ENCODE measurements around the gene BTBD9. TPM values are rescaled to one million over a fixed set of nuclear protein-coding genes. Genes with fewer than 3 reads are reported as not detected.

Gene BTBD9
- total RNA-seq, 1 experiment from 2014 or later: 8.9 TPM

DNA sequence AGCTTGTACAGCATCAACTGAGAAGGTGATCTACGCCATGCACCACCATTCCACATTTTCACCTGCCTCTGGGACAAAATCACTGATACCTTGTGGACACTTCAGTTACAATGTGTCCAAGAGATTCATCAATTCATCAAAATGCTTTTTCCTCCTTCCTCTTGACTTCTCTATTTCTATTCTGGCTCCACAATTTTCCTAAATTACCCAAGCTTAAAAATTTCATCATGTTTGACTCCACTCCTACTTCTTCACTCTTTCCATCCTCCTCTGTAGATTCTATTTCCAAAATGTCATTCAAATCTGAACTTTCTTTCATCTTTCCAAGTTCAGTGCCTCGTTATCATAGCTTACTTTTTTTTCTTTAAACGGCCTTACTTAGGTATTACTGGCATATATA lies 172.2 kb downstream of the BTBD9 start:
- Histone ChIP-seq H2BK5ac (ENCODE audit: insufficient read length, low read length) (no peak overlapping the region), H3K56ac (ENCODE audit: insufficient read length, low read depth, low read length) (no peak overlapping the region), H2BK20ac (ENCODE audit: low read depth, low read length, poor library complexity, severe bottlenecking) (no peak overlapping the region), H2BK15ac (ENCODE audit: low read depth, low read length) (no peak overlapping the region), H3K4me1 (ENCODE audit: insufficient read depth, low read length) (no peaks in the 10 kb centered on the region), H3K14ac (ENCODE audit: insufficient read depth, low read length) (no peak overlapping the region), H3K18ac (ENCODE audit: insufficient read length, low read depth, low read length) (no peak overlapping the region), H4K8ac (replicated peaks; ENCODE audit: insufficient read length, low read depth, low read length) (no peak overlapping the region), H2BK12ac (ENCODE audit: insufficient read length, low read depth, low read length) (no peak overlapping the region), H3K79me2 (ENCODE audit: insufficient read depth, low read length) (no peaks in the 10 kb centered on the region), H2BK120ac (ENCODE audit: low read depth, low read length, poor library complexity, severe bottlenecking) (no peak overlapping the region), H4K91ac (ENCODE audit: insufficient read length, low read depth, low read length) (no peak overlapping the region), H3K27me3 (ENCODE audit: insufficient read depth, low read length) (no peaks in the 10 kb centered on the region), H3K23me2 (ENCODE audit: insufficient read length, low read depth, low read length, poor library complexity, severe bottlenecking) (no peaks in the 10 kb centered on the region), H3K9me3 (ENCODE audit: control insufficient read depth, low read depth, low read length) (no peaks in the 10 kb centered on the region), H2AFZ (ENCODE audit: low read length) (no peak overlapping the region), H2AK5ac (ENCODE audit: insufficient read length, low read length) (no peak overlapping the region), H3K4ac (ENCODE audit: low read depth, low read length) (no peak overlapping the region), H4K5ac (ENCODE audit: insufficient read length, low read depth, low read length) (no peak overlapping the region), H3T11ph (ENCODE audit: low read length) (no peak overlapping the region), H3K23ac (ENCODE audit: insufficient read length, low read depth, low read length) (no peak overlapping the region), H3K9ac (ENCODE audit: extremely low read depth, insufficient read length, low read length) (no peak overlapping the region), H3K79me1 (ENCODE audit: insufficient read depth, low read depth, low read length, poor library complexity, severe bottlenecking) (no peaks in the 10 kb centered on the region), H3K27ac (ENCODE audit: insufficient read length, low read depth, low read length) (no peak overlapping the region), H3K4me2 (ENCODE audit: insufficient read depth, insufficient read length, low read length) (no peak overlapping the region), H4K20me1 (ENCODE audit: control insufficient read depth, insufficient read depth, insufficient read length) (no peaks in the 10 kb centered on the region)
- no peak overlapping the region for H3K27ac Mint-ChIP-seq
- TF ChIP-seq, protein P1, sequence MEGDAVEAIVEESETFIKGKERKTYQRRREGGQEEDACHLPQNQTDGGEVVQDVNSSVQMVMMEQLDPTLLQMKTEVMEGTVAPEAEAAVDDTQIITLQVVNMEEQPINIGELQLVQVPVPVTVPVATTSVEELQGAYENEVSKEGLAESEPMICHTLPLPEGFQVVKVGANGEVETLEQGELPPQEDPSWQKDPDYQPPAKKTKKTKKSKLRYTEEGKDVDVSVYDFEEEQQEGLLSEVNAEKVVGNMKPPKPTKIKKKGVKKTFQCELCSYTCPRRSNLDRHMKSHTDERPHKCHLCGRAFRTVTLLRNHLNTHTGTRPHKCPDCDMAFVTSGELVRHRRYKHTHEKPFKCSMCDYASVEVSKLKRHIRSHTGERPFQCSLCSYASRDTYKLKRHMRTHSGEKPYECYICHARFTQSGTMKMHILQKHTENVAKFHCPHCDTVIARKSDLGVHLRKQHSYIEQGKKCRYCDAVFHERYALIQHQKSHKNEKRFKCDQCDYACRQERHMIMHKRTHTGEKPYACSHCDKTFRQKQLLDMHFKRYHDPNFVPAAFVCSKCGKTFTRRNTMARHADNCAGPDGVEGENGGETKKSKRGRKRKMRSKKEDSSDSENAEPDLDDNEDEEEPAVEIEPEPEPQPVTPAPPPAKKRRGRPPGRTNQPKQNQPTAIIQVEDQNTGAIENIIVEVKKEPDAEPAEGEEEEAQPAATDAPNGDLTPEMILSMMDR (conservative IDR thresholded peaks at IDR 0.05): no peak
- H3K27me3 Mint-ChIP-seq (ENCODE audit: low read depth): no peaks in the 10 kb centered on the region
- H3K4me1 Mint-ChIP-seq: no peaks in the 10 kb centered on the region
- H3K4me3 Mint-ChIP-seq: no peak overlapping the region
- peaks cover 0 to 3% of the 10 kb centered on the region in 2 experiments; a peak in 2 of 5 replicates for H3K9me3 Mint-ChIP-seq
- DNase-seq: no peak
- peaks cover 0 to 4% (median 0%) of the 10 kb centered on the region in 3 experiments; a peak in 1 of 7 replicates for H3K36me3 Mint-ChIP-seq (ENCODE audit: insufficient read depth in 1 of 3, low read depth in 3 of 3)
- WGBS (ENCODE audit: extremely low coverage, insufficient read length, low lambda C conversion rate): no CpG with 5 or more reads among the region's 3 CpGs

Data from H9 (cell line).